Breast epithelium (tissue), 3 donors: ENCODE data around the gene CAPN15.
A peak's percentile ranks its signal among the peaks of the same experiment; 100 is the strongest.

ENCODE experiments used
- POLR2A ChIP-seq: fragments of 450-650 bp; IDR thresholded peaks from one replicate; pipeline ENCODE4 v1.6.1; 2016; ENCODE audit warnings: antibody characterized with exemption, mild to moderate bottlenecking, moderate library complexity
- POLR2AphosphoS5 ChIP-seq, 3 donors: sonication (generic); formaldehyde crosslinking; IDR thresholded peaks; one replicate each; pipeline ENCODE4 v1.6.1; 2017; ENCODE audit warnings: antibody characterized with exemption in 3 of 3
- TF ChIP-seq, protein P1 (sequence below), 3 donors: fragments of 450-650 bp; IDR thresholded peaks; one replicate each; pipeline ENCODE4 v1.5.1; 2016 to 2017; ENCODE audit warnings: antibody characterized with exemption in 3 of 3, mild to moderate bottlenecking in 3 of 3, moderate library complexity in 3 of 3

DNA sequence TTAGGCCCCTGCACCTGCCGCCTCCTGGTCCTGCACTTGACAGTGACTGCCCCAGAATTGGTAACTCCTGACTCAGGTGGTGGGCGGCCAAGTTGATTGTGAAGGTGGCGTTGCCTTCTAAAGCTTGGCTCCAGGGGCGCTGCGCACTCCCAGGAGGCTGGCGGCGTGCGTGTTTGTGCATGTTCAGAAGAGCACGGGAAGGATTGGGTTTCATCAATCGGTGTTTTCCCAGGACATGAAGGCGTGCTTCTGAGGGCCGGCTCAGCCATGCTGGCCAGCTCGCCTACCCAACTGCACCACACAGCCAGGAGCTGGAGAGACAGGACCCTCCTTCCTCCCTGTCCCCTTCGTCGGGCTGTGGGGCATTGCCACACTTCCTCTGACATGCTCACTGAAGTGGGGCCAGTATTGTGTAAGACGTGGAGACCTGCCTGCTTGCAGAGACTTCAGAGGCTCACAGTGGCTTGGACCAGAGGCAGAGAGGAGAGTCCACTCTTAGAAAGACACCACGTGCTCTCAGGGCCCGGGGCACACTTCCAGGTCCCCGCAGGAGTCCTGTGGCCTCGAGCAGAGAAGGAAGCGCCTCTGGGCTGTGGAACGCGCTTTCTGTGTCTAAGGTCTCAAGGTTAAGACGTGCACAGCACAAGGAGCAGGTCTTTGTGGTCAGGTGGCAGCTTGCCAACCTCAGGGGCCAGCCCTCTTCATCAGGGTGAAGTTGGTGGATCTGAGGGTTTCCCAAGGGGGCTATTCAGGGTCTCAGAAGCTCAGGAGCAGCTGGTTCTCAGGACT is 65.2 kb downstream of the CAPN15 start:
- TF ChIP-seq, protein P1, sequence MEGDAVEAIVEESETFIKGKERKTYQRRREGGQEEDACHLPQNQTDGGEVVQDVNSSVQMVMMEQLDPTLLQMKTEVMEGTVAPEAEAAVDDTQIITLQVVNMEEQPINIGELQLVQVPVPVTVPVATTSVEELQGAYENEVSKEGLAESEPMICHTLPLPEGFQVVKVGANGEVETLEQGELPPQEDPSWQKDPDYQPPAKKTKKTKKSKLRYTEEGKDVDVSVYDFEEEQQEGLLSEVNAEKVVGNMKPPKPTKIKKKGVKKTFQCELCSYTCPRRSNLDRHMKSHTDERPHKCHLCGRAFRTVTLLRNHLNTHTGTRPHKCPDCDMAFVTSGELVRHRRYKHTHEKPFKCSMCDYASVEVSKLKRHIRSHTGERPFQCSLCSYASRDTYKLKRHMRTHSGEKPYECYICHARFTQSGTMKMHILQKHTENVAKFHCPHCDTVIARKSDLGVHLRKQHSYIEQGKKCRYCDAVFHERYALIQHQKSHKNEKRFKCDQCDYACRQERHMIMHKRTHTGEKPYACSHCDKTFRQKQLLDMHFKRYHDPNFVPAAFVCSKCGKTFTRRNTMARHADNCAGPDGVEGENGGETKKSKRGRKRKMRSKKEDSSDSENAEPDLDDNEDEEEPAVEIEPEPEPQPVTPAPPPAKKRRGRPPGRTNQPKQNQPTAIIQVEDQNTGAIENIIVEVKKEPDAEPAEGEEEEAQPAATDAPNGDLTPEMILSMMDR (IDR thresholded peaks at IDR 0.05), result peak in 2 of 3 donors; percentile 29 to 43
- TF ChIP-seq POLR2AphosphoS5 (IDR thresholded peaks at IDR 0.05) (peak; percentile 27 to 77 (median 34)), POLR2A (no peak)
